ENCODE results near the gene MAP3K2. TPM values are rescaled to one million over a fixed set of nuclear protein-coding genes. Genes with fewer than 3 reads are reported as not detected.

The MAP3K2 gene
- total and polyA plus RNA-seq, 2 of the 8 experiments (the other 6 are each of a cell fraction or from before 2014, with no cell fraction given): 2.0 to 23.2 TPM

DNA sequence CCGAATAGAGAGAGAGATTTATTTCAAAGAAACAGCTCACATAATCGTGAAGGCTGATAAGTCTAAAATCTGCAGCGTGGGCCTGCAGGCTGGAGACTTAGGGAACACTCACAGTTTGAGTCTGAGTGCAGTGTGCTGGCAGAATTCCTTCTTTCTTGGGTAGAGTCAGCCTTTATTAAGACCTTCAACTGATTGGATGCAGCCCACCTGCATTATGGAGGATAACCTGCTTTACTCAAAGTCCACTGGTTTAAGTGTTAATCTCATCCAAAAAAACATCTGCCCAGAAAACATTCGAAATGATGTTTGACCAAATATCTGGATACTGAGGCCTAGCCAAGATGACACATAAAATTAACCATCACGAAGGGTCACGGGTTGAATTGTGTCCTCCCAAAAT, 46.7 kb upstream of the MAP3K2 start (continued):
- TF ChIP-seq EP300 (IDR thresholded peaks at IDR 0.05; ENCODE audit: borderline replicate concordance in 1 of 2, low read depth in 2 of 2, low read length in 2 of 2): no peak
